Naive thymus-derived CD8-positive, alpha-beta T cell (primary cell): ENCODE measurements around the gene CELSR3. TPM values are rescaled to one million over a fixed set of nuclear protein-coding genes. Genes with fewer than 3 reads are reported as not detected.
A peak's percentile ranks its signal among the peaks of the same experiment; 100 is the strongest.

Source experiments
- ATAC-seq, 2 donors: fragments of 150-1000 bp; cut with Tn5 transposase in 1 of 2; sonication (Bioruptor Pico), chemical (Tn5 transposase) in 1 of 2; 1 replicate in 1 of 2; 2 replicates in 1 of 2; pipeline ENCODE4 v1.10.0; 2021; ENCODE audit warnings: mild to moderate bottlenecking in 2 of 2, moderate library complexity in 2 of 2
- POLR2A ChIA-PET: fragments of 350-600 bp; sonication (Branson Sonifier 250); formaldehyde crosslinking; loops from one replicate; lab custom pipeline; 2021; ENCODE audit warnings: antibody characterized with exemption; lab: Charles Lee
- DNase-seq, 10 donors: peaks; one replicate each; pipeline versions ENCODE4 v3.0.0 to v3.0.0-alpha.2; 2020 to 2022
- H3K27ac Mint-ChIP-seq, 10 donors: one replicate each; pipeline ENCODE4 v1.8.0; 2020 to 2022; ENCODE audit warnings: mild to moderate bottlenecking in 10 of 10, mixed read lengths in 10 of 10, moderate library complexity in 4 of 10, inconsistent platforms in 1 of 10
- H3K27me3 Mint-ChIP-seq, 5 donors: one replicate each; pipeline ENCODE4 v1.8.0; 2021 to 2022; ENCODE audit warnings: mixed read lengths in 5 of 5
- H3K36me3 Mint-ChIP-seq, 3 donors: one replicate each; pipeline ENCODE4 v1.8.0; 2020 to 2022; ENCODE audit warnings: mixed read lengths in 3 of 3, mild to moderate bottlenecking in 2 of 3, inconsistent platforms in 1 of 3
- H3K4me1 Mint-ChIP-seq, 4 donors: one replicate each; pipeline ENCODE4 v1.8.0; 2021 to 2022; ENCODE audit warnings: mixed read lengths in 4 of 4
- H3K4me3 Mint-ChIP-seq, 10 donors: one replicate each; pipeline ENCODE4 v1.8.0; 2020 to 2022; ENCODE audit warnings: mild to moderate bottlenecking in 10 of 10, mixed read lengths in 10 of 10, moderate library complexity in 6 of 10, inconsistent platforms in 1 of 10
- H3K9me3 Mint-ChIP-seq, 9 donors: one replicate each; pipeline ENCODE4 v1.8.0; 2020 to 2022; ENCODE audit warnings: mixed read lengths in 9 of 9, mild to moderate bottlenecking in 3 of 9, inconsistent platforms in 1 of 9, moderate library complexity in 1 of 9
- microRNA-seq: library from miRNA; unstranded; fragments of <30 nt; microRNA quantifications from one replicate; pipeline ENCODE4 v1.2.0, GENCODE V29; 2022; ENCODE audit warnings: borderline microRNAs expressed
- polyA plus RNA-seq, 3 donors: library from polyadenylated mRNA; unstranded; fragments of 300-500 nt; fragmentation: Illumina TruSeq; gene quantifications; one replicate each; pipeline ENCODE4 v1.2.3, GENCODE V29; 2021
- total RNA-seq, 8 experiments: library from RNA in 2 of 8; stranded (reverse) in 2 of 8; gene quantifications; one replicate each; pipeline ENCODE4 v1.2.3 and lab custom pipeline; 2021 to 2026

The CELSR3 gene
- total and polyA plus RNA-seq, 5 experiments from 2014 or later = 0.21 to 7.9 (median 0.60) TPM

GRCh38 chr3:48595075-48595525, 67.6 kb downstream of the CELSR3 start, which contains the start of gene COL7A1:
COL7A1 (minus strand) TSS chr3:48595329; CDS start chr3:48595159, 170 bp downstream.
- Mint-ChIP-seq H3K4me3 (peak within 1 kb of the TSS in 7 of 10 donors; percentile 8 to 67 (median 45)), H3K27ac (peak within 1 kb of the TSS in 3 of 10 donors; percentile 35 to 84 (median 60)), H3K4me1 (peaks cover 5 to 17% (median 9%) of the 10 kb centered on the region in 4 donors), H3K36me3 (peaks cover 0 to 17% (median 0%) of the 10 kb centered on the region in 3 donors), H3K9me3 (no peaks in the 10 kb centered on the region), H3K27me3 (peaks cover 8 to 54% (median 28%) of the 10 kb centered on the region in 5 donors)
- POLR2A ChIA-PET = no interaction called here
- DNase-seq (peak in 3 of 10 donors; percentile 8 to 17 (median 12)), ATAC-seq (peak; percentile 35 to 62)

- Mint-ChIP-seq H3K9me3 (no peaks in the 10 kb centered on the region), H3K27me3 (peaks cover 11 to 59% (median 33%) of the 10 kb centered on the region in 5 donors), H3K4me3 (peak overlapping the region in 7 of 10 donors; percentile 8 to 67 (median 45)), H3K36me3 (peaks cover 0 to 12% (median 0%) of the 10 kb centered on the region in 3 donors), H3K27ac (peak overlapping the region in 3 of 10 donors; percentile 35 to 60 (median 37)), H3K4me1 (peaks cover 5 to 17% (median 9%) of the 10 kb centered on the region in 4 donors)
- POLR2A ChIA-PET = no interaction called here
- DNase-seq (no peak), ATAC-seq (no peak)
Observed at GRCh38 chr3:48594417-48595049, 68.2 kb downstream of the CELSR3 start.

- DNase-seq = no peak
- no peak for ATAC-seq
- no peak overlapping the region for H3K4me3 Mint-ChIP-seq
- no peaks in the 10 kb centered on the region for H3K9me3 Mint-ChIP-seq
- peak overlapping the region in 1 of 10 donors; percentile 56 for H3K27ac Mint-ChIP-seq
- H3K27me3 Mint-ChIP-seq = peaks cover 16 to 70% (median 42%) of the 10 kb centered on the region in 5 donors
- POLR2A ChIA-PET = no interaction called here
- H3K36me3 Mint-ChIP-seq = peaks cover 0 to 2% (median 0%) of the 10 kb centered on the region in 3 donors
- peaks cover 5 to 17% (median 9%) of the 10 kb centered on the region in 4 donors for H3K4me1 Mint-ChIP-seq
Observed at GRCh38 chr3:48593337-48593736, 69.3 kb downstream of the CELSR3 start.

- Mint-ChIP-seq H3K4me3 (no peak overlapping the region), H3K27ac (no peak overlapping the region)
Observed at GRCh38 chr3:48592519-48593087, 70.1 kb downstream of the CELSR3 start.

GRCh38 chr3:48591886-48592518, 70.7 kb downstream of the CELSR3 start:
- Mint-ChIP-seq H3K27me3 (peaks cover 16 to 84% (median 53%) of the 10 kb centered on the region in 5 donors), H3K9me3 (no peaks in the 10 kb centered on the region), H3K4me3 (no peak overlapping the region), H3K4me1 (peaks cover 5 to 17% (median 9%) of the 10 kb centered on the region in 4 donors), H3K36me3 (no peaks in the 10 kb centered on the region), H3K27ac (no peak overlapping the region)
- ATAC-seq (no peak), DNase-seq (no peak)
- POLR2A ChIA-PET = no interaction called here

More at GRCh38 chr3:48592519-48593087, 70.1 kb downstream of the CELSR3 start:
- POLR2A ChIA-PET = no interaction called here
- no peak for DNase-seq
- Mint-ChIP-seq H3K4me1 (peaks cover 5 to 17% (median 9%) of the 10 kb centered on the region in 4 donors), H3K27me3 (peaks cover 16 to 78% (median 47%) of the 10 kb centered on the region in 5 donors), H3K36me3 (no peaks in the 10 kb centered on the region), H3K9me3 (no peaks in the 10 kb centered on the region)
- no peak for ATAC-seq

- ATAC-seq (no peak), DNase-seq (no peak)
- H3K4me3 Mint-ChIP-seq = no peak overlapping the region
- peaks cover 16 to 88% (median 58%) of the 10 kb centered on the region in 5 donors for H3K27me3 Mint-ChIP-seq
- H3K36me3 Mint-ChIP-seq = no peaks in the 10 kb centered on the region
- no peaks in the 10 kb centered on the region for H3K9me3 Mint-ChIP-seq
- H3K4me1 Mint-ChIP-seq = peaks cover 5 to 16% (median 9%) of the 10 kb centered on the region in 4 donors
- POLR2A ChIA-PET = no interaction called here
- H3K27ac Mint-ChIP-seq = no peak overlapping the region
Observed at GRCh38 chr3:48591436-48591835, 71.2 kb downstream of the CELSR3 start.

- Mint-ChIP-seq H3K4me3 (no peak overlapping the region), H3K9me3 (no peaks in the 10 kb centered on the region), H3K4me1 (no peaks in the 10 kb centered on the region), H3K36me3 (no peaks in the 10 kb centered on the region), H3K27me3 (peaks cover 12 to 65% (median 50%) of the 10 kb centered on the region in 5 donors), H3K27ac (peak overlapping the region in 1 of 10 donors; percentile 71)
- ATAC-seq (no peak), DNase-seq (no peak)
- POLR2A ChIA-PET = no interaction called here
Observed at GRCh38 chr3:48588230-48588629, 74.5 kb downstream of the CELSR3 start.

- H3K9me3 Mint-ChIP-seq = no peaks in the 10 kb centered on the region
- no peak for DNase-seq
- H3K4me3 Mint-ChIP-seq = no peak overlapping the region
- peak overlapping the region in 1 of 10 donors; percentile 71 for H3K27ac Mint-ChIP-seq
- no peak for ATAC-seq
- H3K27me3 Mint-ChIP-seq = peaks cover 12 to 59% (median 45%) of the 10 kb centered on the region in 5 donors
- H3K36me3 Mint-ChIP-seq = no peaks in the 10 kb centered on the region
- no peaks in the 10 kb centered on the region for H3K4me1 Mint-ChIP-seq
- POLR2A ChIA-PET = no interaction called here
Observed at GRCh38 chr3:48587686-48588085, 75.0 kb downstream of the CELSR3 start.

Small RNA genes lying within 50 kb of the gene (microRNA-seq; reads per million reads assigned to microRNA genes)
- not detected for gene MIR4793

Other genes with a start within 250 kb of the CELSR3 start
- 1 to 10 TPM; 2.0 to 3.2 TPM for gene PLXNB1, start 232.8 kb downstream of the CELSR3 start, total RNA-seq
- not detected for gene PLXNB1, start 232.8 kb downstream of the CELSR3 start, polyA plus RNA-seq
- gene CCDC51, start 222.8 kb downstream of the CELSR3 start, total RNA-seq = 1 to 10 TPM; 4.6 to 4.7 TPM
- 10 to 100 TPM in 2 of 3 donors, 1 to 10 TPM in 1; 8.6 to 12.9 (median 11.8) TPM for gene CCDC51, start 222.8 kb downstream of the CELSR3 start, polyA plus RNA-seq
- 100 to 1,000 TPM; 274 to 291 TPM for gene TMA7, start 222.6 kb downstream of the CELSR3 start, total RNA-seq
- 100 to 1,000 TPM; 714 to 931 (median 847) TPM for gene TMA7, start 222.6 kb downstream of the CELSR3 start, polyA plus RNA-seq
- gene ATRIP, start 216.1 kb downstream of the CELSR3 start, total RNA-seq = 10 to 100 TPM; 13.2 to 13.5 TPM
- 10 to 100 TPM in 2 of 3 donors, 1 to 10 TPM in 1; 8.9 to 17.5 (median 13.1) TPM for gene ATRIP, start 216.1 kb downstream of the CELSR3 start, polyA plus RNA-seq
- gene SHISA5, start 158.7 kb downstream of the CELSR3 start, total RNA-seq = 100 to 1,000 TPM; 176 to 186 TPM
- 100 to 1,000 TPM; 341 to 364 (median 359) TPM for gene SHISA5, start 158.7 kb downstream of the CELSR3 start, polyA plus RNA-seq
- gene PFKFB4, start 106.1 kb downstream of the CELSR3 start, total RNA-seq = 1 to 10 TPM; 2.4 to 3.0 TPM
- 1 to 10 TPM; 1.1 to 3.3 (median 1.9) TPM for gene PFKFB4, start 106.1 kb downstream of the CELSR3 start, polyA plus RNA-seq
- gene UCN2, start 99.1 kb downstream of the CELSR3 start, total RNA-seq = under 1 TPM in 1 of 2 experiments, not detected in 1; 0.25 TPM
- not detected for gene UCN2, start 99.1 kb downstream of the CELSR3 start, polyA plus RNA-seq
- 1 to 10 TPM; 1.6 to 1.8 TPM for gene COL7A1, start 67.6 kb downstream of the CELSR3 start, total RNA-seq
- gene COL7A1, start 67.6 kb downstream of the CELSR3 start, polyA plus RNA-seq = under 1 TPM in 1 of 3 donors, not detected in 2; 0.27 TPM
- gene UQCRC1, start 53.2 kb downstream of the CELSR3 start, total RNA-seq = 10 to 100 TPM; 78.8 to 83.4 TPM
- 100 to 1,000 TPM; 143 to 167 (median 151) TPM for gene UQCRC1, start 53.2 kb downstream of the CELSR3 start, polyA plus RNA-seq
- not detected for gene TMEM89, start 41.1 kb downstream of the CELSR3 start, total RNA-seq
- not detected for gene TMEM89, start 41.1 kb downstream of the CELSR3 start, polyA plus RNA-seq
- 10 to 100 TPM; 28.6 to 30.6 TPM for gene SLC26A6, start 27.4 kb downstream of the CELSR3 start, total RNA-seq
- 1 to 10 TPM; 3.0 to 3.7 (median 3.5) TPM for gene SLC26A6, start 27.4 kb downstream of the CELSR3 start, polyA plus RNA-seq
- 10 to 100 TPM; 18.1 to 18.7 TPM for gene NCKIPSD, start 23.0 kb upstream of the CELSR3 start, total RNA-seq
- gene NCKIPSD, start 23.0 kb upstream of the CELSR3 start, polyA plus RNA-seq = 10 to 100 TPM in 1 of 3 donors, 1 to 10 TPM in 2; 8.1 to 14.2 (median 8.5) TPM
- gene IP6K2, start 54.3 kb upstream of the CELSR3 start, total RNA-seq = 10 to 100 TPM; 88.1 to 91.5 TPM
- gene IP6K2, start 54.3 kb upstream of the CELSR3 start, polyA plus RNA-seq = 10 to 100 TPM; 46.4 to 58.8 (median 51.4) TPM
- 10 to 100 TPM; 37.3 to 40.5 TPM for gene PRKAR2A, start 185.0 kb upstream of the CELSR3 start, total RNA-seq
- gene PRKAR2A, start 185.0 kb upstream of the CELSR3 start, polyA plus RNA-seq = 10 to 100 TPM; 10.3 to 14.0 (median 11.0) TPM
- 10 to 100 TPM; 10.5 to 12.5 TPM for gene SLC25A20, start 236.0 kb upstream of the CELSR3 start, total RNA-seq
- gene SLC25A20, start 236.0 kb upstream of the CELSR3 start, polyA plus RNA-seq = 10 to 100 TPM; 13.7 to 44.6 (median 19.4) TPM